GM21619 (cell line): ENCODE measurements around the gene CD33.
"Not testable (repeated sequence)": the region's sequence is repeated elsewhere in the genome, so short reads cannot be mapped to it uniquely, and the experiment has no call there.

Experiments used
- ATAC-seq: cut with Tn5 transposase; IDR thresholded peaks from one replicate; pipeline ENCODE4 v1.9.1; 2021; ENCODE audit not compliant: unreplicated experiment

Gene CD33

GRCh38 chr19:51224898-51225393 lies at the start of gene CD33:
Gene CD33 (plus strand): TSS chr19:51225080. CDS start chr19:51225119, 39 bp downstream.
- not testable (repeated sequence) for ATAC-seq

GRCh38 chr19:51179256-51179655 lies 45.6 kb upstream of the CD33 start:
- no peak for ATAC-seq

GRCh38 chr19:51181377-51181912 lies 43.4 kb upstream of the CD33 start:
- ATAC-seq = no peak

GRCh38 chr19:51181913-51182419 lies 42.9 kb upstream of the CD33 start:
- no peak for ATAC-seq

GRCh38 chr19:51183629-51184028 lies 41.3 kb upstream of the CD33 start:
- ATAC-seq = no peak

- no peak for ATAC-seq
Observed at GRCh38 chr19:51185069-51185867, 39.6 kb upstream of the CD33 start.

GRCh38 chr19:51185868-51186215 lies 39.0 kb upstream of the CD33 start:
- ATAC-seq = no peak

- no peak for ATAC-seq
Observed at GRCh38 chr19:51186323-51186722, 38.6 kb upstream of the CD33 start.

- no peak for ATAC-seq
Observed at GRCh38 chr19:51187395-51188226, 37.3 kb upstream of the CD33 start.

- no peak for ATAC-seq
Observed at GRCh38 chr19:51188227-51188559, 36.7 kb upstream of the CD33 start.

GRCh38 chr19:51192689-51193088 lies 32.2 kb upstream of the CD33 start:
- no peak for ATAC-seq

GRCh38 chr19:51194527-51195315 lies 30.2 kb upstream of the CD33 start:
- ATAC-seq = no peak

GRCh38 chr19:51195316-51195586 lies 29.6 kb upstream of the CD33 start:
- no peak for ATAC-seq

- no peak for ATAC-seq
Observed at GRCh38 chr19:51195616-51196015, 29.3 kb upstream of the CD33 start.

GRCh38 chr19:51196181-51196580 lies 28.7 kb upstream of the CD33 start:
- no peak for ATAC-seq

- no peak for ATAC-seq
Observed at GRCh38 chr19:51198641-51199040, 26.2 kb upstream of the CD33 start.

- no peak for ATAC-seq
Observed at GRCh38 chr19:51200071-51200666, 24.7 kb upstream of the CD33 start.

GRCh38 chr19:51201712-51202111 lies 23.2 kb upstream of the CD33 start:
- ATAC-seq = no peak

GRCh38 chr19:51203916-51204315 lies 21.0 kb upstream of the CD33 start:
- no peak for ATAC-seq

GRCh38 chr19:51204321-51204720 lies 20.6 kb upstream of the CD33 start:
- ATAC-seq = no peak

GRCh38 chr19:51207747-51208146 lies 17.1 kb upstream of the CD33 start:
- ATAC-seq = no peak
